Fibroblast of peridontal ligament (primary cell): ENCODE results near the gene S100A2.

Experiments
- DNase-seq: peaks from one replicate; pipeline ENCODE4 v3.0.0-alpha.2; 2010; ENCODE audit errors: extremely low read depth

The S100A2 gene

GRCh38 chr1:153565529-153566374, at the start of gene S100A2:
Gene S100A2, minus strand, starts transcription at chr1:153565844. Its CDS starts 1,967 bp downstream, at chr1:153563877.
- peak; percentile 90 for DNase-seq

DNA sequence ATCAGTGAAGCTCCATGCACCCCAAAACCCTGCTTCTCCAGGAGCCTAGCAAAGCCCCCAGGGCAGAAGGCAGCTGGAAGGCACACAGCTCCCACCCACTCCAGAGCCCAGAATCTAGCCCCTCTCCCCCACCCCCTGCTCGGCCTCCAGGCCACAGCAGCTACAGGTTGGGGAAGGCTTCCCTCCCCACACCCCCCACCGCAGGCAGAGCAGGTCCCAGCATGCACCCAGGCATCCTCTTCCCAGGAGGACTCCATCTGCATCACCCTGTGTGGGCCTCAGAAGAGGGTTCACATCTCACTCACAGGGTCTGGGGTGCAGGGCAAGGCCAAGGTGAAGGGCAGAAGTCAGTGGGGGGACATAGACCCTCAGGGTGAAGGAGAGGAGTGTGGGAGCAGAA, 49.8 kb upstream of the S100A2 start:
- DNase-seq = no peak

GRCh38 chr1:153614906-153615305, 49.3 kb upstream of the S100A2 start:
- DNase-seq = no peak

GRCh38 chr1:153614189-153614900, 48.7 kb upstream of the S100A2 start:
- peak; percentile 20 for DNase-seq

DNA sequence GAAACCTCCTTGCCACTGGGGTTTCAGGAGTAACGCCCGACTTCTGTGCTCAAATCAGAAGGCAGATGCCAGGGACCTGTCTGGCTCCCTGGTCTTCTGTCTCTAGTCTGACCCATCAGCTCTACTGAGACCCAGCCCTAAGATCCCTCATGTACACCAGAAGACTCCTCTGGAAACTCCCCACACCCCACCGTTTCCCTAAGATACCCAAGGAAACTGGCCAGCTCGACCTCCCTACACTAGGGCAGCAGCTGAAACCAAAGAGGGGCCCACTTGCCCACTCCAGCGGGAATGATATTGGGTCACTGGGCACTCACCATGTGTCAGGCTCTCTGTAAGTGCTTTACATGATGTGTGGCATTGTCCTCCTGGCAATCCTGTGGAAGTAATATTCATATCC, 47.8 kb upstream of the S100A2 start:
- no peak for DNase-seq

DNA sequence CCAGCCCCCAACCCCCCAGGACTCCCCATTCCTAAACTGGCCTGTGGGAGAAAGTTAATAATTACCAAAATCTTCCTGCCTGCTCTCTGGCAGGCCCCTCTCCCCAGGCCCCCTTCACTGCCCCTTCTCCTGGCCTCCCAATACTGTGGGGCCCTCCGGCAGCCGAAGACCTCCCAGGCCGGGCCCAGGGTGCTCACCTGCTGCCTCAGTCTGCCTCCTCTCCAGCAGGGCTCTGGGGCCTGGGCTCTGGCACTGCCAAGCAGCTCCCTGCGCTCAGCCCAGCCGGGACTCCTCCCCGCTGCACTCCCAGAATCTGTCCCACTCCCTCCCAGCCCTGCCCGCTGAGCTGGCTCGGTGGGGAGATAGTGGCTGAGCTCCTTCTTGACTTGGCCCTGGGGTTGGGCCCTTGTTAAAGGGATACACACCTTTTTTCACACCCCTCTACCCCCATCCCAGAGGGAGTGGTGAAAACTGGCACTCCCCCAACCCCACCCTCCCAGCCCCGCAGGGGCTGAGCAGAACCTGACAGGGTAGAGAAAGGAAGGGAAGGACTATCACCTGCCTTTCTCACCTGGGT, 47.2 kb upstream of the S100A2 start, which contains the start of gene S100A16:
S100A16 (minus strand) TSS at position 383 of the 577 bp plus-strand sequence. CDS start 4,986 bp downstream, outside the sequence.
- peak; percentile 61 for DNase-seq

GRCh38 chr1:153612111-153612754, 46.6 kb upstream of the S100A2 start:
- DNase-seq = no peak

DNA sequence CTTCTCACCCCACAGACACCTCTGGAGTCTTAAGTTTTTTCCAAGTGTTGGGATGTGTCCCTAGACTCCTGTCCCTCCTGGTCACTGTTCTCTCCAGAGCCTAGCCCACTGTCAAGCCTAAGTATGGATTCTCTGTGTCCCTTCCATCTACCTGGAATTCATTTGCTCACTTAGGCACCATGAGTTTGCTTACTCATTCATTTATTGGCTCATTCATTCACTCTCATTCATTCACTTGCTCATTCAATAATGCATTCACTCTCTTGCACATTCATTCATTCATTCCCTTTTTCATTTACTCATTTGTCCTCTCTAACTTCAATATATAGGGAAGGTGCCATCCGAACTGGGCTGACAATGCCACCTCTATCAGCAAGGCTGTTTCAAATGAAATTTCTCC, 45.7 kb upstream of the S100A2 start:
- no peak for DNase-seq

DNA sequence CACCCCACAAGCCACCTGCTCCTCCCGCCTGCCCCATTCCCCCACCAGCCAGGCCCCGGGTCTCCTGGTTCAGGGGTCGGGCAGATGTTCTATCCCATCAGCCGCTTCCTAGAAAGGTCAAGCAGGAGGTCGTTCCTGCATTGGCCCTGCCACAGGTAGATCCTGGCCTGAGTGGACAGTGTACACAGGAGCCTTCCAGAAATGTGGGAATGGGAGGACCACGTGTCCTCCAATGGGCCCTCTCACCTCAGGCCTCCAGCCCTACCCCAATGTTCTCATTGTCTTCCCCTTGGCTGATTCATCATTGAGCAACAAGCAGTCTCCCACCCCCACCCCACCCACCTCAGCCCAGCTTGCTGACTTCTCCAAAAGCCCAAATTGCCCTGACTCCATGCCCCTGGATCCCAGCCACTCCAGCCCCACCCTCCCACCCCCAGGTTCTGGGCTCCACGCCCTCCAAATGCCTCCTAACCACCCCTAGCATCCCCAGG, 45.2 kb upstream of the S100A2 start:
- DNase-seq = no peak

- no peak for DNase-seq
These were observed 44.7 kb upstream of the S100A2 start for GRCh38 chr1:153610334-153610733.

DNA sequence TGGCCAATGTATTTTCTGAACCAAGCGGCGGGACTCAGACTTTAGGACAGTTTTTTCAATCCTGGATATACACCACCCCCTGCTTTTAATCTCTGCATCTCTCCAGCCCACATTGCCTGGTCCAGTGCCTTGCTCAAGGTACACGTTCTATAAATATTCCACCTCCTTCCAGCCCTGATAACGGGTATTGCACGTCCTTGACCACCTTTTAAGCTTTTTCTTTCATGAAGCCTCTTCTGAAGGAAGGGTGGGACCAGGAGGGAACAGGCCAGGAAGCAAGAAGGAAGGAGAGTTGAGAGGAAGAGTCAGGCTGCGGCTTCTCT, 43.9 kb upstream of the S100A2 start:
- DNase-seq = no peak

GRCh38 chr1:153608742-153609584, 43.3 kb upstream of the S100A2 start:
- peak; percentile 66 for DNase-seq

DNA sequence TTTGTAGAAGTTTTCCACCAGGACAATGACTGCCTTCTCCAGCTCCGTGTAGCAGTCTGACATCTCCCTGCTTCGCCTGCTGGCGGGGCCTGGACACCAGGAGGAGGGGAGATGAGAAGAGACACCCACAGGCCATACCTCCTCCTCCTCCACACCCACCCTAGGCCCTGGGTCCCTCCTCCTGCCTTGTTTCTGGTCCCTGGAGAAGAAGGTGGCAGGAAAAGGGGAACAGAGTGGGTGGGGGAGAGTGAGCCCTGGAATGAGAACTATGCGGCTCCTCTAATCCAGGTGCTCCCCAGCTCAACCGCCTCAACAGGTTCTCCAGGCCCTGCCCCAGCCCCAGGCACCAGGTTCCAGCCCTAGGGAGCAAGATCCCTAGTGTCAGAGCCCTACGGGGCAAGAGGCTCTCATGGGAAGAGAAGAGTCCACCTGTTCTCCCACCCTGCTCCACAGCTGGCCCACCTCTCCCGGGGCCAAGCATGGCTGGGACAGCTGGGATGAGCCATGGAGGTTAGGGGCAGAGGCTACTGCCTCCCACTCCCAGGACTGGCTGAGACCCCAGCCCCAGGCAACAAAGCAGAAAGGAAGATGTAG, 42.5 kb upstream of the S100A2 start:
- DNase-seq = no peak

- DNase-seq = no peak
These were observed 41.7 kb upstream of the S100A2 start for GRCh38 chr1:153607381-153607780.

DNA sequence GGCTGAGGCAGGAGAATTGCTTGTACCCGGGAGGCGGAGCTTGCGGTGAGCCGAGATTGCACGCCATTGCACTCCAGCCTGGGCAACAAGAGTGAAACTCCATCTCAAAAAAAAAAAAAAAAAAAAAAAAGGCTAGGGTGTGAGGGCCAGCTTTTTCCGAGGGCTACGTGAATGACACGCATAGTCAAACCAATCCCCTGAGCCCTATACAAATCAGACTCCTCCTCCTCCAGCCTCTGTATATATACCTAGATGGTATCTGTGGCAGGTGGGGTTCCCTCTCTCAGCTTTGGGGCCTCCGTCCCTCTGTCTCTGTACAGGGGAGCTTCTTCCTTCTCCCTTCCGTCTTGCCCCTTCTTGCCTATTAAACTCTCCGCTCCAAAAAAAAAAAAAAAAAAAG, 40.5 kb upstream of the S100A2 start:
- no peak for DNase-seq

- DNase-seq = no peak
These were observed 37.1 kb upstream of the S100A2 start for GRCh38 chr1:153602749-153603148.

GRCh38 chr1:153599847-153600246, 34.2 kb upstream of the S100A2 start:
- no peak for DNase-seq

- peak; percentile 69 for DNase-seq
These were observed 32.9 kb upstream of the S100A2 start for GRCh38 chr1:153598309-153599172.

GRCh38 chr1:153597206-153597605, 31.6 kb upstream of the S100A2 start:
- peak; percentile 42 for DNase-seq

DNA sequence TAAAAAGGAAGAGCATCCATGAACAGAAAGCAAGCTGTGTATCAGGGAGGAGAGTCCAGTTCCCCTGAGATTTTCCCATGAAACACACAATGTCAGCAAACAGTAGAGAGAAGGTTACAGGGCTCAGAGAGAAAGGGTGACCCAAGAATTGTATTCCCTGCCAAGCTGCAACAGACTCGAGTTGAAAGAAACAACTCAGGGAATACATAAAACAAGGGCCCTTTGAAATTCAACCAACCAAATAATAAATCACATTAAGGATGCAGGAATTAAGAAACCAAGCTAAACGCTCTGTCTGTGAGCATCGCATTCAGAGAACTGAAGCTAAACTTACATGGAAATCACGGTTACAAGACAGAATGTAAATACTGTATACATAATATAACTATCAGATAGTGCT, 27.1 kb upstream of the S100A2 start:
- DNase-seq = no peak
